DOHH2 (cell line): ENCODE data around the gene HTR7.

Experiments used
- H3F3A ChIP-seq: fragments of 200-600 bp; sonication (generic), shearing (Covaris generic); 2 replicates; pipeline ENCODE4 v1.6.0; 2016; ENCODE audit warnings: antibody characterized with exemption, mild to moderate bottlenecking; ENCODE audit not compliant: control insufficient read depth, insufficient read depth
- H3K27ac ChIP-seq: fragments of 200-600 bp; sonication (generic); 2 replicates; pipeline ENCODE4 v1.5.1; 2014; ENCODE audit warnings: low read depth, mild to moderate bottlenecking, low read length, moderate library complexity
- H3K27me3 ChIP-seq: fragments of 200-600 bp; sonication (generic); 2 replicates; pipeline ENCODE4 v1.6.1; 2014; ENCODE audit warnings: mild to moderate bottlenecking, low read length, mixed read lengths; ENCODE audit not compliant: control insufficient read depth
- H3K36me3 ChIP-seq: fragments of 200-600 bp; sonication (generic); 2 replicates; pipeline ENCODE4 v1.6.1; 2014; ENCODE audit warnings: mild to moderate bottlenecking, low read length, moderate library complexity, mixed read lengths; ENCODE audit not compliant: control insufficient read depth
- H3K4me1 ChIP-seq: fragments of 200-600 bp; sonication (generic); 2 replicates; pipeline ENCODE4 v1.6.1; 2014; ENCODE audit warnings: mild to moderate bottlenecking, low read length, mixed read lengths; ENCODE audit not compliant: control insufficient read depth
- H3K4me2 ChIP-seq: fragments of 200-600 bp; sonication (generic); 2 replicates; pipeline ENCODE4 v1.6.0; 2014; ENCODE audit warnings: mild to moderate bottlenecking, low read length, moderate library complexity
- H3K4me3 ChIP-seq: fragments of 200-600 bp; sonication (generic); 2 replicates; pipeline ENCODE4 v1.5.1; 2014; ENCODE audit warnings: mild to moderate bottlenecking, low read length, mixed read lengths
- H3K79me2 ChIP-seq: fragments of 200-600 bp; sonication (generic); 2 replicates; pipeline ENCODE4 v1.6.1; 2014; ENCODE audit warnings: mild to moderate bottlenecking, low read length, mixed read lengths; ENCODE audit not compliant: control insufficient read depth
- H3K9me2 ChIP-seq: fragments of 200-600 bp; sonication (generic); replicated peaks from 2 replicates; pipeline ENCODE4 v1.6.1; 2014; ENCODE audit warnings: mild to moderate bottlenecking, low read length, mixed read lengths; ENCODE audit not compliant: control insufficient read depth
- H3K9me3 ChIP-seq: fragments of 200-600 bp; sonication (generic); 2 replicates; pipeline ENCODE4 v1.6.1; 2014; ENCODE audit warnings: antibody characterized with exemption, low read length, mixed read lengths; ENCODE audit not compliant: control insufficient read depth, insufficient read depth
- H4K20me1 ChIP-seq: fragments of 200-600 bp; sonication (generic); 2 replicates; pipeline ENCODE4 v1.6.0; 2014; ENCODE audit warnings: low read depth, mild to moderate bottlenecking, antibody characterized with exemption, low read length, moderate library complexity; ENCODE audit not compliant: control insufficient read depth, insufficient read depth
- EZH2phosphoT487 ChIP-seq: fragments of 200-600 bp; sonication (generic); IDR thresholded peaks from 2 replicates; pipeline ENCODE4 v1.6.1; 2017; ENCODE audit warnings: borderline replicate concordance, mild to moderate bottlenecking, antibody characterized with exemption, low read length, moderate library complexity, mixed read lengths
- TF ChIP-seq, protein P1 (sequence below): fragments of 200-600 bp; sonication (generic); IDR thresholded peaks from one replicate; pipeline ENCODE4 v1.5.1; 2014; ENCODE audit warnings: antibody characterized with exemption, mild to moderate bottlenecking, low read depth, low read length; ENCODE audit not compliant: poor library complexity, severe bottlenecking

The HTR7 gene

DNA sequence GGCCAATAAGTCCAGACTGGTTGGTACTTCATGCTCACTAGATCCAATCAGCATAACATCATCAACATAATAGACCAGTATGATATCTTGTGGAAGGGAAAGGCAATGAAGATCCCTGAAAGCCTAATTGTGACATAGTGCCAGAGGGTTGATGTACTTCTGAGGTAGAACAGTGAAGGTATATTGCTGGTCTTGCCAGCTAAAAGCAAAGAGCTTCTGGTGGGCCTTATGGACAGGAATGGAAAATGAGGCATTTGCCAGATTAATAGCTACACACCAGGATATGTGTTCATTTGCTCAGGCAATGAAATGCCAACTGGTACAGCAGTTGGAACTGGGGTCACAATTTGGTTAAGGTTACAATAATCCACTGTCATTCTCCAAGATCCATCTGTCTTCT, 156.4 kb downstream of the HTR7 start:
- no peaks in the 10 kb centered on the region for H3F3A ChIP-seq
- H3K79me2 ChIP-seq, result no peaks in the 10 kb centered on the region
- H3K4me2 ChIP-seq, result no peak overlapping the region
- H3K4me1 ChIP-seq, result no peaks in the 10 kb centered on the region
- no peaks in the 10 kb centered on the region for H3K9me3 ChIP-seq
- no peaks in the 10 kb centered on the region for H3K27me3 ChIP-seq
- no peaks in the 10 kb centered on the region for H3K36me3 ChIP-seq
- H4K20me1 ChIP-seq, result no peaks in the 10 kb centered on the region
- H3K27ac ChIP-seq, result no peak overlapping the region
- no peak for TF ChIP-seq EZH2phosphoT487
- TF ChIP-seq, protein P1, sequence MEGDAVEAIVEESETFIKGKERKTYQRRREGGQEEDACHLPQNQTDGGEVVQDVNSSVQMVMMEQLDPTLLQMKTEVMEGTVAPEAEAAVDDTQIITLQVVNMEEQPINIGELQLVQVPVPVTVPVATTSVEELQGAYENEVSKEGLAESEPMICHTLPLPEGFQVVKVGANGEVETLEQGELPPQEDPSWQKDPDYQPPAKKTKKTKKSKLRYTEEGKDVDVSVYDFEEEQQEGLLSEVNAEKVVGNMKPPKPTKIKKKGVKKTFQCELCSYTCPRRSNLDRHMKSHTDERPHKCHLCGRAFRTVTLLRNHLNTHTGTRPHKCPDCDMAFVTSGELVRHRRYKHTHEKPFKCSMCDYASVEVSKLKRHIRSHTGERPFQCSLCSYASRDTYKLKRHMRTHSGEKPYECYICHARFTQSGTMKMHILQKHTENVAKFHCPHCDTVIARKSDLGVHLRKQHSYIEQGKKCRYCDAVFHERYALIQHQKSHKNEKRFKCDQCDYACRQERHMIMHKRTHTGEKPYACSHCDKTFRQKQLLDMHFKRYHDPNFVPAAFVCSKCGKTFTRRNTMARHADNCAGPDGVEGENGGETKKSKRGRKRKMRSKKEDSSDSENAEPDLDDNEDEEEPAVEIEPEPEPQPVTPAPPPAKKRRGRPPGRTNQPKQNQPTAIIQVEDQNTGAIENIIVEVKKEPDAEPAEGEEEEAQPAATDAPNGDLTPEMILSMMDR, result no peak
- no peak overlapping the region for H3K4me3 ChIP-seq
- no peaks in the 10 kb centered on the region for H3K9me2 ChIP-seq

DNA sequence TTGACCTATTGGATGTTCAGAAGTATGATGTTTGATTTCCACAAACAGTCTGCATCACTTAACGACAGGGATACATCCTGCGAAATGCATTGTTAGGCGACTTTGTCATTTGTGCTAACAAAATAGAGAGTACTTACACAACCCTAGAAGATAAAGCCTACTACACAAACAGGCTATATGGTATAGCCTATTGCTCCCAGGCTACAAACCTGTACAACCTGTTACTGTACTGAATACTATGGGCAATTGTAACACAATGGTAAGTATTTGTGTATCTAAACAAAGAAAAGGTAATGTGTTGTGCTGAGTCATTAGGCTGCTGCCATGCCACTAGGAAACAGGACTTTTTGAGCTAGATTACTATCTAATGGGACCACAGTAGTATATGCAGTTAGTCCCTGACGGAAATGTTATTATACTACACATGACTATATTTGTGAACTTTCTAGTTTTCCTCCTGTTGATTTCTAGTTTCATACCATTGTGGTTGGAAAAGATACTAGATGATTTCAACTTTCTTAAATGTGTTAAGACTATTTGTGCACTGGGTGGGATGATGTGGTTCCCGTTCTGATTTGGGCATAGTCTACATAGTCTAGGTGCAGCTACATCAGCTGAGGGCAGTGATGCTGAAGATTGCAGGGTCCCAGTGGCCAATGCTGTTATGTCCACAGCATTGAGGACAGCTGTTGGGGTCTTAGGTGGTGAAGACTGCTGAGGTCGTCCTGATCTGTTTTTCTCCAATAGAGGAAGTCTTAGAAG, 161.7 kb downstream of the HTR7 start:
- TF ChIP-seq EZH2phosphoT487, result no peak
- TF ChIP-seq, protein P1, result no peak
- H3K9me2 ChIP-seq, result no peaks in the 10 kb centered on the region
- no peaks in the 10 kb centered on the region for H3K9me3 ChIP-seq
- H3K4me2 ChIP-seq, result no peak overlapping the region
- H3K27ac ChIP-seq, result no peak overlapping the region
- H3K4me1 ChIP-seq, result no peaks in the 10 kb centered on the region
- no peaks in the 10 kb centered on the region for H3K27me3 ChIP-seq
- no peaks in the 10 kb centered on the region for H3K79me2 ChIP-seq
- H4K20me1 ChIP-seq, result no peaks in the 10 kb centered on the region
- H3K4me3 ChIP-seq, result no peak overlapping the region
- no peaks in the 10 kb centered on the region for H3K36me3 ChIP-seq
- no peaks in the 10 kb centered on the region for H3F3A ChIP-seq
